Smooth muscle cell (in vitro differentiated cells): ENCODE results near the gene XCL1. TPM values are rescaled to one million over a fixed set of nuclear protein-coding genes. Genes with fewer than 3 reads are reported as not detected.
A peak's percentile ranks its signal among the peaks of the same experiment; 100 is the strongest.

Experiments
- DNase-seq: peaks from one replicate; lab custom pipeline; 2025; ENCODE audit not compliant: unreplicated experiment; lab: John Stamatoyannopoulos, UW
- H2AFZ ChIP-seq: fragments of 200-600 bp; sonication (generic); 2 replicates; pipeline ENCODE4 v1.6.0; 2016; ENCODE audit warnings: antibody characterized with exemption, low read depth, mild to moderate bottlenecking
- H3F3A ChIP-seq: fragments of 200-600 bp; sonication (generic); 2 replicates; pipeline ENCODE4 v1.6.0; 2017; ENCODE audit warnings: antibody characterized with exemption, low read depth
- H3K27ac ChIP-seq: fragments of 200-600 bp; sonication (generic); 2 replicates; pipeline ENCODE4 v1.5.1; 2016; ENCODE audit warnings: low read depth, mild to moderate bottlenecking
- H3K27me3 ChIP-seq: fragments of 200-600 bp; sonication (generic); 2 replicates; pipeline ENCODE4 v1.6.1; 2016; ENCODE audit warnings: low read depth, mild to moderate bottlenecking
- H3K36me3 ChIP-seq: fragments of 200-600 bp; sonication (generic); 2 replicates; pipeline ENCODE4 v1.5.1; 2016; ENCODE audit warnings: low read depth
- H3K4me1 ChIP-seq: fragments of 200-600 bp; sonication (generic); 2 replicates; pipeline ENCODE4 v1.5.1; 2016; ENCODE audit warnings: low read depth
- H3K4me2 ChIP-seq: fragments of 200-600 bp; sonication (generic); 2 replicates; pipeline ENCODE4 v1.6.0; 2016; ENCODE audit warnings: mild to moderate bottlenecking
- H3K4me3 ChIP-seq: fragments of 200-600 bp; sonication (generic); 2 replicates; pipeline ENCODE4 v1.5.1; 2016; ENCODE audit warnings: mild to moderate bottlenecking
- H3K79me2 ChIP-seq: fragments of 200-600 bp; sonication (generic); 2 replicates; pipeline ENCODE4 v1.6.0; 2016; ENCODE audit warnings: low read depth, mild to moderate bottlenecking
- H3K9ac ChIP-seq: fragments of 200-600 bp; sonication (generic); 2 replicates; pipeline ENCODE4 v1.6.0; 2016; ENCODE audit warnings: low read depth
- H3K9me3 ChIP-seq: fragments of 200-600 bp; sonication (generic); replicated peaks from 2 replicates; pipeline ENCODE4 v1.5.1; 2016; ENCODE audit warnings: low read depth
- H4K20me1 ChIP-seq: fragments of 200-600 bp; sonication (generic); 2 replicates; pipeline ENCODE4 v1.6.0; 2016; ENCODE audit warnings: low read depth
- WGBS: methylation state at CpG from one replicate; pipeline ENCODE4 v1.1.7; 2016; ENCODE audit warnings: low lambda C conversion rate; 5-methylcytosine and 5-hydroxymethylcytosine counted together
- polyA plus RNA-seq: library from polyadenylated mRNA; unstranded; fragments of >200 nt; fragmentation: Nextera tagmentation; extraction: Ambion mirVana; gene quantifications from 2 replicates; pipeline ENCODE4 v1.2.1, GENCODE V29; 2016
- total RNA-seq: library from RNA; depleted of rRNA; stranded (reverse); fragments of >200 nt; gene quantifications from 2 replicates; pipeline ENCODE4 v1.2.3, GENCODE V29; 2014
- TF ChIP-seq, protein P1 (sequence below): fragments of 200-600 bp; sonication (generic); IDR thresholded peaks from 2 replicates; pipeline ENCODE4 v1.5.1; 2017; ENCODE audit warnings: borderline replicate concordance, mild to moderate bottlenecking, antibody characterized with exemption; ENCODE audit not compliant: insufficient read depth, poor library complexity, severe bottlenecking

XCL1 gene
- total and polyA plus RNA-seq, 2 experiments from 2014 or later = 0.45 TPM; not detected in 1

DNA sequence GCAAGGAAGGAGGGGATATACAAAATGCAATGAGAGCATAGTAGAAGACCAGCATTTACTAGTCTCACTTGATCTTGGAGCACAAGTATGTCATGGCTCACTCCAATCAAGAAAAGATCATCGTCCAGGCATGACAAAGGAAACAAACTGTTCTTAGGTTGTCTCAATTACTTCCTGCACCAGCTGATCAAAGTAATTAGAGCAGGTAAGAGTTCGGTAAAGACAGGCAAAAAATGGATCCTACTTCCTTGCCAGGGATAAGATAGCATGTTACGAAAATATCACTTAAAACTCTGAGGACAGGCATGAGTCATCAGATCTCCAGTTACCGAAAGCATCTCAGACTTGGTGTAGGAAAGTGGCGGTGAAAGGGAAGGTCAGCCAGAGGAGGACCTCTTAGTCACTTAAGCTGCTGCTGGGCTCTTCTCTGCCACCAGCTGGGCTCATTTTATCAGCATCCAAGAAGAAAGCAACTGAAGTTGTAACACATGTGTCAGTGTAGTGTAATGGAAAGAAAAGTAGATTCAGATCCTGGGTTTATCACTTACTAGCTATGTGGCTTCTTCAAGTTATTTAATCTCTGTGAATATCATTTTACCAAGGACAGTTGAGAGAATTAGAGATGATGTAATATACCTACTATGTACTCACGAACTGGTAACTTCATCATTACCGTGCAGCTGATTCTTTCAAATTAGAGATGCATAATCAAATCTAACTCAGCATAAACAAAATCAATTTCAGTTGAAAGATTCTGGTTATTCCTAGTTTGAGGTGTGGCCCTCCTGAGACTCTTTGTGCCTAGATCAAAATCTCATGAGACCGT, 46.8 kb downstream of the XCL1 start:
- 36% methylated on average over 8 of the region's 8 CpGs for WGBS
- Histone ChIP-seq H3K27ac (peak overlapping the region; percentile 70), H2AFZ (no peak overlapping the region), H3K4me3 (no peak overlapping the region), H3K9ac (no peak overlapping the region), H3K27me3 (no peaks in the 10 kb centered on the region), H3K79me2 (no peaks in the 10 kb centered on the region), H4K20me1 (no peaks in the 10 kb centered on the region), H3K4me2 (peak overlapping the region; percentile 28), H3K9me3 (no peaks in the 10 kb centered on the region), H3K36me3 (no peaks in the 10 kb centered on the region), H3K4me1 (peaks cover 6% of the 10 kb centered on the region), H3F3A (peaks cover 14% of the 10 kb centered on the region)
- TF ChIP-seq, protein P1, sequence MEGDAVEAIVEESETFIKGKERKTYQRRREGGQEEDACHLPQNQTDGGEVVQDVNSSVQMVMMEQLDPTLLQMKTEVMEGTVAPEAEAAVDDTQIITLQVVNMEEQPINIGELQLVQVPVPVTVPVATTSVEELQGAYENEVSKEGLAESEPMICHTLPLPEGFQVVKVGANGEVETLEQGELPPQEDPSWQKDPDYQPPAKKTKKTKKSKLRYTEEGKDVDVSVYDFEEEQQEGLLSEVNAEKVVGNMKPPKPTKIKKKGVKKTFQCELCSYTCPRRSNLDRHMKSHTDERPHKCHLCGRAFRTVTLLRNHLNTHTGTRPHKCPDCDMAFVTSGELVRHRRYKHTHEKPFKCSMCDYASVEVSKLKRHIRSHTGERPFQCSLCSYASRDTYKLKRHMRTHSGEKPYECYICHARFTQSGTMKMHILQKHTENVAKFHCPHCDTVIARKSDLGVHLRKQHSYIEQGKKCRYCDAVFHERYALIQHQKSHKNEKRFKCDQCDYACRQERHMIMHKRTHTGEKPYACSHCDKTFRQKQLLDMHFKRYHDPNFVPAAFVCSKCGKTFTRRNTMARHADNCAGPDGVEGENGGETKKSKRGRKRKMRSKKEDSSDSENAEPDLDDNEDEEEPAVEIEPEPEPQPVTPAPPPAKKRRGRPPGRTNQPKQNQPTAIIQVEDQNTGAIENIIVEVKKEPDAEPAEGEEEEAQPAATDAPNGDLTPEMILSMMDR = no peak
- no peak for DNase-seq

GRCh38 chr1:168623831-168624230, 47.4 kb downstream of the XCL1 start:
- DNase-seq = no peak
- Histone ChIP-seq H3F3A (peaks cover 18% of the 10 kb centered on the region), H3K79me2 (no peaks in the 10 kb centered on the region), H3K4me1 (peaks cover 6% of the 10 kb centered on the region), H2AFZ (no peak overlapping the region), H3K9ac (no peak overlapping the region), H3K4me2 (peak overlapping the region; percentile 6), H3K9me3 (no peaks in the 10 kb centered on the region), H3K36me3 (no peaks in the 10 kb centered on the region), H3K4me3 (no peak overlapping the region), H4K20me1 (no peaks in the 10 kb centered on the region), H3K27me3 (no peaks in the 10 kb centered on the region), H3K27ac (peak overlapping the region; percentile 70)
- 98% methylated on average over 4 of the region's 4 CpGs for WGBS
- TF ChIP-seq, protein P1 = no peak

DNA sequence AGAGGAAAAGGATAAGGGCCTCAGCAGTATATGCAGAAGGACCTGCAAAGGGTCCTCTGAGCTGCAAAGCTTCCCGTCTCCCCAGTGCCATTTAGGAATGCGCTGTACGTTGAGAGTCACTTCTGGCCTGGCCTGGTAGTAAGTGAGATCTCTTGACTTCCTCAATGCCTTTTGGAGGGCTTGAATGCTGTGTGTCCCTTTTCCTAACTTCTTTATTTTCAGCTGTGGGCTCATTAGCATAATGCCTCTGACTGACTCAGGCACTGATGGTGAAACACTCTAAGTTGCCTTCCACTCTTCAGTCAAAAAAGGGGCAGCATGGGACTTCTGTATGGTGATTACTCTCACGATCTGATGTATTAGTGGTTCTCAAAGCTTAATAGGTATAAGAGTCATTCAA, 49.9 kb downstream of the XCL1 start:
- TF ChIP-seq, protein P1 = no peak
- Histone ChIP-seq H3K27ac (no peak overlapping the region), H3K79me2 (no peaks in the 10 kb centered on the region), H3K4me1 (peaks cover 6% of the 10 kb centered on the region), H2AFZ (no peak overlapping the region), H3K36me3 (no peaks in the 10 kb centered on the region), H3F3A (peaks cover 15% of the 10 kb centered on the region), H4K20me1 (no peaks in the 10 kb centered on the region), H3K4me2 (no peak overlapping the region), H3K9me3 (no peaks in the 10 kb centered on the region), H3K4me3 (no peak overlapping the region), H3K27me3 (no peaks in the 10 kb centered on the region), H3K9ac (no peak overlapping the region)
- WGBS = 94% methylated on average over 4 of the region's 4 CpGs
- no peak for DNase-seq

GRCh38 chr1:168627370-168627769, 51.0 kb downstream of the XCL1 start:
- H3K79me2 ChIP-seq = no peaks in the 10 kb centered on the region
- H3K27me3 ChIP-seq = no peaks in the 10 kb centered on the region
- 90% methylated on average over 1 of the region's 1 CpG for WGBS
- H3K4me3 ChIP-seq = no peak overlapping the region
- no peaks in the 10 kb centered on the region for H3K36me3 ChIP-seq
- no peaks in the 10 kb centered on the region for H3K9me3 ChIP-seq
- H3K9ac ChIP-seq = no peak overlapping the region
- TF ChIP-seq, protein P1 = no peak
- H4K20me1 ChIP-seq = no peaks in the 10 kb centered on the region
- peaks cover 15% of the 10 kb centered on the region for H3F3A ChIP-seq
- no peak overlapping the region for H2AFZ ChIP-seq
- H3K27ac ChIP-seq = no peak overlapping the region
- no peaks in the 10 kb centered on the region for H3K4me1 ChIP-seq
- H3K4me2 ChIP-seq = no peak overlapping the region
- DNase-seq = no peak
